ENCODE results near the gene SLC17A9. TPM values are rescaled to one million over a fixed set of nuclear protein-coding genes. Genes with fewer than 3 reads are reported as not detected.

SLC17A9 gene
- total and polyA plus RNA-seq, 2 experiments from 2014 or later: 32.0 to 39.3 TPM

GRCh38 chr20:63009045-63009961 lies 56.8 kb downstream of the SLC17A9 start:
- no peak overlapping the region for H3K27ac Mint-ChIP-seq
- Histone ChIP-seq H4K20me1 (replicated peaks; ENCODE audit: insufficient read depth) (peaks cover 6% of the 10 kb centered on the region; the same call in 1 of the 2 replicates), H3K27ac (ENCODE audit: low read depth) (no peak overlapping the region), H2AFZ (0 out of 2 replicates have a peak overlapping the region, but pooled peaks have one; percentile 38), H3K4me1 (ENCODE audit: insufficient read depth) (peaks cover 46% of the 10 kb centered on the region), H3K9me2 (ENCODE audit: insufficient read depth) (no peaks in the 10 kb centered on the region), H3F3A (replicated peaks; ENCODE audit: low read depth) (peaks cover 29% of the 10 kb centered on the region), H3K4me2 (peak overlapping the region; percentile 84), H3K4me3 (peak overlapping the region; percentile 63), H3K36me3 (ENCODE audit: insufficient read depth) (peaks cover 7% of the 10 kb centered on the region; the same call in 1 of the 2 replicates), H3K79me2 (replicated peaks; ENCODE audit: insufficient read depth) (no peaks in the 10 kb centered on the region), H3K27me3 (ENCODE audit: insufficient read depth) (peaks cover 75% of the 10 kb centered on the region)
- ATAC-seq (peak; percentile 21), DNase-seq (ENCODE audit: low spot score) (peak; percentile 91)
- H3K27me3 Mint-ChIP-seq (ENCODE audit: insufficient read depth, low read depth, poor library complexity): peaks cover 62% of the 10 kb centered on the region
- peaks cover 23% of the 10 kb centered on the region for H3K4me1 Mint-ChIP-seq
- peaks cover 27% of the 10 kb centered on the region for H3K9me3 Mint-ChIP-seq
- peaks cover 19% of the 10 kb centered on the region for H3K36me3 Mint-ChIP-seq (ENCODE audit: low read depth)
- TF ChIP-seq EZH2phosphoT487 (IDR thresholded peaks at IDR 0.05; ENCODE audit: unreplicated experiment) (no peak), EZH2 (IDR thresholded peaks at IDR 0.05; ENCODE audit: low read depth, unreplicated experiment) (peak; percentile 56), ETS1 (IDR thresholded peaks at IDR 0.05) (no peak), POLR2AphosphoS5 (IDR thresholded peaks at IDR 0.05; ENCODE audit: low read depth) (no peak), ZNF462 (CRISPR knock-in tag; IDR thresholded peaks at IDR 0.05) (no peak), REST (IDR thresholded peaks at IDR 0.05; ENCODE audit: unreplicated experiment) (no peak), CTCF (conservative IDR thresholded peaks at IDR 0.05; ENCODE audit: low read depth in 2 of 2) (peak; percentile 80 to 94), ZNF114 (CRISPR knock-in tag; IDR thresholded peaks at IDR 0.05) (no peak), ZNF331 (CRISPR knock-in tag; IDR thresholded peaks at IDR 0.05; ENCODE audit: low read depth) (no peak), STAT1 (IDR thresholded peaks at IDR 0.05; ENCODE audit: unreplicated experiment) (no peak), JUNB (IDR thresholded peaks at IDR 0.05; ENCODE audit: unreplicated experiment) (no peak), CREB1 (CRISPR knock-in tag; IDR thresholded peaks at IDR 0.05; ENCODE audit: low read depth) (peak; percentile 36; the same call in 1 of the 2 replicates), NANOG (IDR thresholded peaks at IDR 0.05; ENCODE audit: borderline replicate concordance) (no peak)
- peak overlapping the region; percentile 61 for H3K4me3 Mint-ChIP-seq
